K562 (cell line): ENCODE measurements around the gene C11orf52. TPM values are rescaled to one million over a fixed set of nuclear protein-coding genes. Genes with fewer than 3 reads are reported as not detected.
A peak's percentile ranks its signal among the peaks of the same experiment; 100 is the strongest.

Experiments
- ATAC-seq: fragments of 200-7000 bp; cut with Tn5 transposase; 3 replicates; pipeline ENCODE4 v1.9.1; 2020; ENCODE audit warnings: moderate library complexity
- BruUV-seq: library from RNA; stranded (reverse); fragments of 400-500 nt; replicated peaks from 2 replicates; lab custom pipeline; 2021; lab: Mats Ljungman, UMichigan
- CTCF ChIA-PET: fragments of 300-600 bp; formaldehyde crosslinking; extraction: SDS; loops from one replicate; lab custom pipeline; 2021; ENCODE audit warnings: low intra/inter-chr PET ratio; lab: Yijun Ruan, JAX
- POLR2A ChIA-PET: fragments of 300-600, 350-650 bp; sonication (Branson Sonifier 250); formaldehyde crosslinking; extraction: SDS; loops from one replicate; lab custom pipeline; 2021; ENCODE audit warnings: antibody characterized with exemption, inconsistent platforms; lab: Yijun Ruan, JAX
- DNase-seq, 4 experiments: peaks; one replicate each; pipeline versions ENCODE4 v3.0.0 to v3.0.0-alpha.2; 2011 to 2018; ENCODE audit warnings: low spot score in 3 of 4, mixed read lengths in 3 of 4; ENCODE audit errors: extremely low read depth in 1 of 4
- FAIRE-seq: peaks from 2 replicates; lab custom pipeline; 2011; peaks lifted over from hg19 to GRCh38; lab: Jason Lieb, UNC
- H2AFZ ChIP-seq: 2 replicates; pipeline ENCODE4 v1.6.0; 2011; ENCODE audit warnings: low read depth, low read length, control low read depth, inconsistent platforms
- H3K27ac ChIP-seq: fragments of 200-600 bp; 3 replicates; pipeline ENCODE4 v1.8.0; 2011; ENCODE audit warnings: low read depth, mild to moderate bottlenecking, control low read depth, inconsistent platforms, low read length, moderate library complexity, mixed read lengths; ENCODE audit errors: extremely low read depth
- H3K27me3 ChIP-seq, 2 experiments: fragments of 300-600 bp in 1 of 2; 2 replicates in 1 of 2; 3 replicates in 1 of 2; pipeline versions ENCODE4 v1.6.0 to v1.8.0; 2011; ENCODE audit warnings: inconsistent platforms in 2 of 2, low read length in 2 of 2, mild to moderate bottlenecking in 1 of 2, mixed read lengths in 1 of 2, moderate library complexity in 1 of 2; ENCODE audit not compliant: control insufficient read depth in 2 of 2, insufficient read depth in 2 of 2
- H3K36me3 ChIP-seq: fragments of 300-600 bp; 3 replicates; pipeline ENCODE4 v1.8.0; 2011; ENCODE audit warnings: mild to moderate bottlenecking, low read length, inconsistent platforms; ENCODE audit not compliant: control insufficient read depth, insufficient read depth
- H3K4me1 ChIP-seq, 2 experiments: fragments of 200-600 bp in 1 of 2; replicated peaks in 1 of 2; 2 replicates in 1 of 2; 3 replicates in 1 of 2; pipeline versions ENCODE4 v1.5.1 to v1.8.0; 2011; ENCODE audit warnings: inconsistent platforms in 2 of 2, low read length in 2 of 2, mild to moderate bottlenecking in 1 of 2, mixed read lengths in 1 of 2, moderate library complexity in 1 of 2; ENCODE audit not compliant: control insufficient read depth in 2 of 2, insufficient read depth in 2 of 2
- H3K4me2 ChIP-seq: 2 replicates; pipeline ENCODE4 v1.6.1; 2011; ENCODE audit warnings: low read length, control low read depth, inconsistent platforms, mixed read lengths; ENCODE audit not compliant: insufficient read depth
- H3K4me3 ChIP-seq: fragments of 200-600 bp; sonication (generic), shearing (Covaris generic); 2 replicates; pipeline ENCODE4 v1.5.1; 2016; ENCODE audit warnings: control low read depth, inconsistent platforms
- H3K79me2 ChIP-seq: fragments of 200-600 bp; 3 replicates; pipeline ENCODE4 v1.8.0; 2011; ENCODE audit warnings: low read length, inconsistent platforms; ENCODE audit not compliant: control insufficient read depth, insufficient read depth
- H3K9ac ChIP-seq, 2 experiments: 2 replicates each; pipeline versions ENCODE4 v1.6.0 to v1.6.1; 2011; ENCODE audit warnings: low read depth in 2 of 2, low read length in 2 of 2, control low read depth in 1 of 2, inconsistent platforms in 1 of 2, mild to moderate bottlenecking in 1 of 2, mixed read lengths in 1 of 2; ENCODE audit not compliant: insufficient read depth in 1 of 2
- H3K9me1 ChIP-seq: one replicate; pipeline ENCODE4 v1.6.0; 2011; ENCODE audit warnings: inconsistent platforms, mild to moderate bottlenecking, low read length, moderate library complexity; ENCODE audit not compliant: control insufficient read depth, insufficient read depth
- H3K9me3 ChIP-seq: replicated peaks from 2 replicates; pipeline ENCODE4 v1.5.1; 2011; ENCODE audit warnings: low read depth, low read length, inconsistent platforms; ENCODE audit not compliant: control insufficient read depth, insufficient read depth
- H4K20me1 ChIP-seq: replicated peaks from 2 replicates; pipeline ENCODE4 v1.6.1; 2011; ENCODE audit warnings: low read length, inconsistent platforms, mixed read lengths; ENCODE audit not compliant: control insufficient read depth, insufficient read depth
- BMI1 ChIP-seq: fragments of 150-350 bp; IDR thresholded peaks from 2 replicates; pipeline ENCODE4 v1.6.1; 2014; ENCODE audit warnings: low read length
- C11orf30 ChIP-seq: fragments of 450-650 bp; IDR thresholded peaks from 2 replicates; pipeline ENCODE4 v1.6.1; 2016; ENCODE audit warnings: low read depth, mild to moderate bottlenecking
- CEBPB ChIP-seq: fragments of 450-650 bp; IDR thresholded peaks from 2 replicates; pipeline ENCODE4 v1.6.1; 2016; ENCODE audit warnings: missing genetic modification characterization, missing compliant biosample characterization
- DIDO1 ChIP-seq: fragments of 450-650 bp; IDR thresholded peaks from 2 replicates; pipeline ENCODE4 v1.6.1; 2016; ENCODE audit warnings: low read depth, missing biosample characterization, missing genetic modification characterization
- LEF1 ChIP-seq: fragments of 450-650 bp; IDR thresholded peaks from 2 replicates; pipeline ENCODE4 v1.6.1; 2016; ENCODE audit warnings: mild to moderate bottlenecking
- MAFG ChIP-seq: fragments of 450-650 bp; conservative IDR thresholded peaks from 2 replicates; pipeline ENCODE4 v1.6.1; 2016; ENCODE audit warnings: missing genetic modification characterization, missing compliant biosample characterization
- MYNN ChIP-seq, 2 experiments: sonication (generic); formaldehyde crosslinking in 1 of 2; IDR thresholded peaks; 2 replicates each; pipeline versions ENCODE4 v1.5.0 to v1.6.1; 2016 to 2020; ENCODE audit warnings: antibody characterized with exemption in 1 of 2, missing genetic modification reagents in 1 of 2
- NFE2 ChIP-seq: IDR thresholded peaks from 2 replicates; pipeline ENCODE4 v1.6.1; 2014; ENCODE audit warnings: antibody characterized with exemption, low read depth
- NFE2L1 ChIP-seq: fragments of 450-650 bp; IDR thresholded peaks from 2 replicates; pipeline ENCODE4 v1.6.1; 2016; ENCODE audit warnings: missing genetic modification characterization, low read depth, mild to moderate bottlenecking, missing compliant biosample characterization, moderate library complexity, borderline replicate concordance
- RFX7 ChIP-seq: fragments of 250-450 bp; sonication (Bioruptor Pico); IDR thresholded peaks from 2 replicates; pipeline ENCODE4 v1.5.1; 2021; ENCODE audit warnings: mild to moderate bottlenecking
- XRCC4 ChIP-seq: IDR thresholded peaks from one replicate; pipeline ENCODE4 v1.6.1; 2011; ENCODE audit not compliant: insufficient read depth, insufficient read length; ENCODE audit errors: extremely low read depth
- ZNF282 ChIP-seq: sonication (generic); formaldehyde crosslinking; IDR thresholded peaks from 2 replicates; pipeline ENCODE4 v1.8.1; 2023; ENCODE audit warnings: missing genetic modification reagents
- ZNF316 ChIP-seq: fragments of 450-650 bp; IDR thresholded peaks from 2 replicates; pipeline ENCODE4 v1.6.1; 2016
- ZNF436 ChIP-seq: fragments of 250-450, 450-650 bp; sonication (Bioruptor Pico); formaldehyde crosslinking; IDR thresholded peaks from 2 replicates; pipeline ENCODE4 v1.7.0; 2020; ENCODE audit warnings: mild to moderate bottlenecking
- WGBS: fragments of 100-300 bp; shearing (Covaris generic); methylation state at CpG from one replicate; pipeline ENCODE4 v1.1.6; 2016; ENCODE audit warnings: low coverage, mixed read lengths; ENCODE audit not compliant: insufficient coverage; ENCODE audit errors: missing lambda C conversion rate; 5-methylcytosine and 5-hydroxymethylcytosine counted together
- in situ Hi-C: fragments of 300-500 bp; cut with MboI; formaldehyde crosslinking; loops from 4 replicates; pipeline ENCODE4 v1.15.0; 2018; ENCODE audit warnings: inconsistent platforms, mixed read lengths
- intact Hi-C: fragments of 100-400 bp; cut with micrococcal nuclease; formaldehyde crosslinking; loops from 2 replicates; pipeline ENCODE4 v1.14.2; 2022
- polyA plus RNA-seq, 8 experiments: library from polyadenylated mRNA; depleted of rRNA in 4 of 8; stranded (reverse) in 5 of 8; unstranded in 3 of 8; fragments of >200 nt; fragmentation: Nextera tagmentation in 2 of 8; fragmentation: Illumina TruSeq in 1 of 8; extraction: Ambion mirVana in 2 of 8; extraction: Trizol in 1 of 8; gene quantifications; 2 replicates each; pipeline versions ENCODE4 v1.2.1 to v1.2.3, GENCODE V29; 2011 to 2014; ENCODE audit warnings: inconsistent platforms in 1 of 8, missing spikeins in 1 of 8
- total RNA-seq, 7 experiments: library from RNA; depleted of rRNA in 6 of 7; stranded (reverse); fragments of >200 nt in 6 of 7; fragmentation: Illumina TruSeq in 2 of 7; extraction: Trizol in 2 of 7; gene quantifications; 2 replicates each; pipeline versions ENCODE4 v1.2.1 to v1.2.3, GENCODE V29; 2011 to 2021; ENCODE audit warnings: low replicate concordance in 1 of 7
- TF ChIP-seq, protein P1 (sequence below): fragments of 450-650 bp; IDR thresholded peaks from 2 replicates; pipeline ENCODE4 v1.6.1; 2017; ENCODE audit warnings: antibody characterized with exemption, mild to moderate bottlenecking
- TF ChIP-seq, protein P2 (sequence below): fragments of 250-450 bp; sonication (Bioruptor Pico); IDR thresholded peaks from 2 replicates; pipeline ENCODE4 v1.8.0; 2021; ENCODE audit warnings: borderline replicate concordance, mild to moderate bottlenecking, moderate library complexity; ENCODE audit not compliant: poor library complexity, severe bottlenecking

C11orf52 gene
- total and polyA plus RNA-seq, 9 of the 15 experiments (the other 6 are each of a cell fraction or from before 2014, with no cell fraction given): 0.29 to 2.9 (median 1.0) TPM

DNA sequence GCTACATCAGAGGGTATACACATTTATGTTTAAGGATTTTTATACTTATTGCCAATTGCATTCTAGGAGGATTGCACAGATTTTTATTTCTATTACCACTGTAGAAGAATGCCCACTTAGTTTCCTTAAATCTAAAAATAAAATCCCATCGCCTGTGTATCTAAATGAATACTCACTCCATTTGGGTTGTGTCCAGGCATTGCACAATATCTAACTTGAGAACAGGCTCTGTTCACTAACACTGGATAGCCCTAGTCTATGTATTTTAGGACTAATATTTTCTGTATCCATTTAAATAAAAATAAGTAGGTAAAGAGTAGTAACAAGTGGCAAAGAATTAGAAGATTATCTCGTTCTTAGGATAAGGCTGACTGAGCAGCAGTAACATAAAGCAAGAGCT is 4.1 kb downstream of the C11orf52 start (continued):
- TF ChIP-seq, protein P1, sequence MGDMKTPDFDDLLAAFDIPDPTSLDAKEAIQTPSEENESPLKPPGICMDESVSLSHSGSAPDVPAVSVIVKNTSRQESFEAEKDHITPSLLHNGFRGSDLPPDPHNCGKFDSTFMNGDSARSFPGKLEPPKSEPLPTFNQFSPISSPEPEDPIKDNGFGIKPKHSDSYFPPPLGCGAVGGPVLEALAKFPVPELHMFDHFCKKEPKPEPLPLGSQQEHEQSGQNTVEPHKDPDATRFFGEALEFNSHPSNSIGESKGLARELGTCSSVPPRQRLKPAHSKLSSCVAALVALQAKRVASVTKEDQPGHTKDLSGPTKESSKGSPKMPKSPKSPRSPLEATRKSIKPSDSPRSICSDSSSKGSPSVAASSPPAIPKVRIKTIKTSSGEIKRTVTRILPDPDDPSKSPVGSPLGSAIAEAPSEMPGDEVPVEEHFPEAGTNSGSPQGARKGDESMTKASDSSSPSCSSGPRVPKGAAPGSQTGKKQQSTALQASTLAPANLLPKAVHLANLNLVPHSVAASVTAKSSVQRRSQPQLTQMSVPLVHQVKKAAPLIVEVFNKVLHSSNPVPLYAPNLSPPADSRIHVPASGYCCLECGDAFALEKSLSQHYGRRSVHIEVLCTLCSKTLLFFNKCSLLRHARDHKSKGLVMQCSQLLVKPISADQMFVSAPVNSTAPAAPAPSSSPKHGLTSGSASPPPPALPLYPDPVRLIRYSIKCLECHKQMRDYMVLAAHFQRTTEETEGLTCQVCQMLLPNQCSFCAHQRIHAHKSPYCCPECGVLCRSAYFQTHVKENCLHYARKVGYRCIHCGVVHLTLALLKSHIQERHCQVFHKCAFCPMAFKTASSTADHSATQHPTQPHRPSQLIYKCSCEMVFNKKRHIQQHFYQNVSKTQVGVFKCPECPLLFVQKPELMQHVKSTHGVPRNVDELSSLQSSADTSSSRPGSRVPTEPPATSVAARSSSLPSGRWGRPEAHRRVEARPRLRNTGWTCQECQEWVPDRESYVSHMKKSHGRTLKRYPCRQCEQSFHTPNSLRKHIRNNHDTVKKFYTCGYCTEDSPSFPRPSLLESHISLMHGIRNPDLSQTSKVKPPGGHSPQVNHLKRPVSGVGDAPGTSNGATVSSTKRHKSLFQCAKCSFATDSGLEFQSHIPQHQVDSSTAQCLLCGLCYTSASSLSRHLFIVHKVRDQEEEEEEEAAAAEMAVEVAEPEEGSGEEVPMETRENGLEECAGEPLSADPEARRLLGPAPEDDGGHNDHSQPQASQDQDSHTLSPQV: no peak
- TF ChIP-seq RFX7 (CRISPR knock-in tag) (no peak), LEF1 (no peak), ZNF436 (CRISPR knock-in tag) (no peak), NFE2 (peak; percentile 40; the same call in 1 of the 2 replicates), CEBPB (tag) (peak; percentile 99)

DNA sequence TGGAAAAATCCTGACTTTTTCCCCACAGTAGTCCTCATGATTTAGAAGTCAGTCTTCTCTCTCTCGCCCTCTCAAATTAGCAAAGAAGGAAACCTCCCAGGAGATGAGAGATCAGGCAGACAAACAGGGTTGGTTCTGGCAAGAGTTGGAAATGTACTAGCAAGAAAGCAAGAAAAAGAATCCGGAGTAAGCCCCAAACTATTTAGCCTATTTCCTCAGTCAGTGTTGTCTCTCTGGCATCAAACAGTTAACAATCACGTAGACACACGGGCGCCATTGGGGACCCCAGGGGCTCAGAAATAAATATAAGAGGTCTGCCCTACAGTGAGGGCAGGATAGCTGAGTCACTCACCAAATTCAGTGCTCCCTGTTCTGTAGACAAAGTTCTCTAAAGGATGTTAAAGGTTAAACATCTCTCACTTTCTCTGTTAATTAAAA is 4.7 kb downstream of the C11orf52 start:
- in situ Hi-C loops (no loop called here), intact Hi-C loops (no loop called here)
- ATAC-seq (no peak), DNase-seq (no peak), FAIRE-seq (peak; percentile 26)
- no TSS peak for BruUV-seq
- Histone ChIP-seq H3K27ac (0 out of 3 replicates have a peak overlapping the region, but pooled peaks have one; percentile 4), H3K9me3 (no peaks in the 10 kb centered on the region), H4K20me1 (no peaks in the 10 kb centered on the region), H3K9me1 (no peaks in the 10 kb centered on the region), H3K4me1 (peaks cover 31 to 34% of the 10 kb centered on the region in 2 experiments), H3K79me2 (no peaks in the 10 kb centered on the region), H2AFZ (peak overlapping the region; percentile 93), H3K36me3 (no peaks in the 10 kb centered on the region), H3K4me2 (no peak overlapping the region), H3K27me3 (no peaks in the 10 kb centered on the region), H3K4me3 (no peak overlapping the region), H3K9ac (peak overlapping the region; percentile 1 to 9; a peak in 1 of 4 replicates)
- no peak for TF ChIP-seq XRCC4
- TF ChIP-seq, protein P2, sequence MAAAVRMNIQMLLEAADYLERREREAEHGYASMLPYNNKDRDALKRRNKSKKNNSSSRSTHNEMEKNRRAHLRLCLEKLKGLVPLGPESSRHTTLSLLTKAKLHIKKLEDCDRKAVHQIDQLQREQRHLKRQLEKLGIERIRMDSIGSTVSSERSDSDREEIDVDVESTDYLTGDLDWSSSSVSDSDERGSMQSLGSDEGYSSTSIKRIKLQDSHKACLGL (CRISPR knock-in tag): no peak
- TF ChIP-seq C11orf30: 0 out of 2 replicates have a peak, but pooled peaks have one; percentile 41
- no peak for TF ChIP-seq MYNN (IDR thresholded peaks at IDR 0.05)
- no peak for TF ChIP-seq MYNN (CRISPR knock-in tag; IDR thresholded peaks at IDR 0.05)
- TF ChIP-seq NFE2L1 (tag): peak; percentile 33; the same call in 1 of the 2 replicates
- TF ChIP-seq BMI1: no peak
- TF ChIP-seq MAFG (tag): peak; percentile 29; the same call in 1 of the 2 replicates
- TF ChIP-seq NFE2: peak; percentile 65
- TF ChIP-seq DIDO1: no peak
- peak; percentile 15; the same call in 1 of the 2 replicates for TF ChIP-seq ZNF316
- TF ChIP-seq ZNF282 (CRISPR knock-in tag): no peak
- ChIA-PET CTCF (no interaction called here), POLR2A (interaction anchor here (1.7 to 2.1 kb wide), 2 partner anchors 12 to 14 kb away, joined by 4 to 8 read pairs; partner anchors contain the start of genes CRYAB and DIXDC1)
- WGBS: 34% methylated on average over 5 of the region's 5 CpGs
